H9 (cell line): ENCODE data around the gene ZNF407. TPM values are rescaled to one million over a fixed set of nuclear protein-coding genes. Genes with fewer than 3 reads are reported as not detected.
A peak's percentile ranks its signal among the peaks of the same experiment; 100 is the strongest.

ENCODE experiments used
- DNase-seq: peaks from one replicate; pipeline ENCODE4 v3.0.0-alpha.2; 2017
- H2AFZ ChIP-seq: one replicate; pipeline ENCODE4 v1.6.1; 2013; ENCODE audit warnings: mild to moderate bottlenecking, low read length, control low read depth, moderate library complexity
- H2AK5ac ChIP-seq: 2 replicates; pipeline ENCODE4 v1.6.1; 2013; ENCODE audit warnings: low read length, control low read depth, mixed read lengths; ENCODE audit not compliant: insufficient read length
- H2BK120ac ChIP-seq: one replicate; pipeline ENCODE4 v1.6.1; 2013; ENCODE audit warnings: low read depth, mild to moderate bottlenecking, low read length, control low read depth, inconsistent platforms; ENCODE audit not compliant: poor library complexity, severe bottlenecking
- H2BK12ac ChIP-seq: 2 replicates; pipeline ENCODE4 v1.6.1; 2013; ENCODE audit warnings: low read length, control low read depth, mixed read lengths, low read depth; ENCODE audit not compliant: insufficient read length
- H2BK15ac ChIP-seq: 2 replicates; pipeline ENCODE4 v1.6.1; 2013; ENCODE audit warnings: low read depth, low read length, control low read depth
- H2BK20ac ChIP-seq: one replicate; pipeline ENCODE4 v1.6.1; 2013; ENCODE audit warnings: low read depth, mild to moderate bottlenecking, low read length, control low read depth, inconsistent platforms; ENCODE audit not compliant: poor library complexity, severe bottlenecking
- H2BK5ac ChIP-seq: 2 replicates; pipeline ENCODE4 v1.6.1; 2013; ENCODE audit warnings: low read length, control low read depth, mixed read lengths; ENCODE audit not compliant: insufficient read length
- H3K14ac ChIP-seq: 2 replicates; pipeline ENCODE4 v1.6.1; 2013; ENCODE audit warnings: low read length, control low read depth; ENCODE audit not compliant: insufficient read depth
- H3K18ac ChIP-seq: 2 replicates; pipeline ENCODE4 v1.6.1; 2013; ENCODE audit warnings: low read depth, mild to moderate bottlenecking, mixed read lengths, low read length, control low read depth; ENCODE audit not compliant: insufficient read length
- H3K23ac ChIP-seq: 2 replicates; pipeline ENCODE4 v1.6.1; 2013; ENCODE audit warnings: low read length, control low read depth, mixed read lengths, low read depth; ENCODE audit not compliant: insufficient read length
- H3K23me2 ChIP-seq: 2 replicates; pipeline ENCODE4 v1.6.1; 2013; ENCODE audit warnings: low read depth, mild to moderate bottlenecking, mixed read lengths, low read length, control low read depth; ENCODE audit not compliant: insufficient read length, poor library complexity, severe bottlenecking
- H3K27ac ChIP-seq: 2 replicates; pipeline ENCODE4 v1.5.1; 2013; ENCODE audit warnings: low read length, control low read depth, mixed read lengths, low read depth; ENCODE audit not compliant: insufficient read length
- H3K27me3 ChIP-seq: 2 replicates; pipeline ENCODE4 v1.6.1; 2013; ENCODE audit warnings: low read length, control low read depth, inconsistent platforms; ENCODE audit not compliant: insufficient read depth
- H3K4ac ChIP-seq: 2 replicates; pipeline ENCODE4 v1.6.1; 2013; ENCODE audit warnings: low read depth, mild to moderate bottlenecking, control low read depth, inconsistent platforms, low read length, moderate library complexity
- H3K4me1 ChIP-seq: 2 replicates; pipeline ENCODE4 v1.6.1; 2013; ENCODE audit warnings: low read length, control low read depth, inconsistent platforms; ENCODE audit not compliant: insufficient read depth
- H3K4me2 ChIP-seq: 2 replicates; pipeline ENCODE4 v1.6.1; 2013; ENCODE audit warnings: low read length, control low read depth, mixed read lengths; ENCODE audit not compliant: insufficient read length, insufficient read depth
- H3K56ac ChIP-seq: 2 replicates; pipeline ENCODE4 v1.6.1; 2013; ENCODE audit warnings: low read depth, mild to moderate bottlenecking, mixed read lengths, low read length, control low read depth; ENCODE audit not compliant: insufficient read length
- H3K79me1 ChIP-seq: 2 replicates; pipeline ENCODE4 v1.6.1; 2013; ENCODE audit warnings: low read depth, mild to moderate bottlenecking, moderate library complexity, low read length, control low read depth, inconsistent platforms; ENCODE audit not compliant: insufficient read depth, poor library complexity, severe bottlenecking
- H3K79me2 ChIP-seq: 2 replicates; pipeline ENCODE4 v1.6.1; 2013; ENCODE audit warnings: low read length, control low read depth, inconsistent platforms; ENCODE audit not compliant: insufficient read depth
- H3K9ac ChIP-seq: 2 replicates; pipeline ENCODE4 v1.6.1; 2013; ENCODE audit warnings: low read length, control low read depth, mixed read lengths; ENCODE audit not compliant: insufficient read length; ENCODE audit errors: extremely low read depth
- H3K9me3 ChIP-seq: one replicate; pipeline ENCODE4 v1.6.1; 2013; ENCODE audit warnings: low read depth, low read length, inconsistent platforms; ENCODE audit not compliant: control insufficient read depth
- H3T11ph ChIP-seq: one replicate; pipeline ENCODE4 v1.6.1; 2013; ENCODE audit warnings: mild to moderate bottlenecking, low read length, control low read depth, inconsistent platforms
- H4K20me1 ChIP-seq: one replicate; pipeline ENCODE4 v1.6.1; 2013; ENCODE audit not compliant: control insufficient read depth, insufficient read length, insufficient read depth
- H4K5ac ChIP-seq: 2 replicates; pipeline ENCODE4 v1.6.1; 2013; ENCODE audit warnings: low read depth, mild to moderate bottlenecking, mixed read lengths, low read length, control low read depth; ENCODE audit not compliant: insufficient read length
- H4K8ac ChIP-seq: replicated peaks from 2 replicates; pipeline ENCODE4 v1.6.1; 2013; ENCODE audit warnings: low read length, control low read depth, mixed read lengths, low read depth; ENCODE audit not compliant: insufficient read length
- H4K91ac ChIP-seq: 2 replicates; pipeline ENCODE4 v1.6.1; 2013; ENCODE audit warnings: low read depth, mild to moderate bottlenecking, moderate library complexity, mixed read lengths, low read length, control low read depth; ENCODE audit not compliant: insufficient read length
- H3K27ac Mint-ChIP-seq, 3 experiments: 2 replicates in 2 of 3; 3 replicates in 1 of 3; pipeline ENCODE4 v1.8.0; 2020 to 2021; ENCODE audit warnings: mixed read lengths in 3 of 3, mild to moderate bottlenecking in 1 of 3, moderate library complexity in 1 of 3
- H3K27me3 Mint-ChIP-seq: 2 replicates; pipeline ENCODE4 v1.8.0; 2021; ENCODE audit warnings: low read depth, mild to moderate bottlenecking, moderate library complexity, mixed read lengths
- H3K36me3 Mint-ChIP-seq, 3 experiments: 2 replicates in 2 of 3; 3 replicates in 1 of 3; pipeline ENCODE4 v1.8.0; 2020 to 2021; ENCODE audit warnings: low read depth in 3 of 3, mixed read lengths in 3 of 3; ENCODE audit not compliant: insufficient read depth in 1 of 3
- H3K4me1 Mint-ChIP-seq, 2 experiments: 2 replicates each; pipeline ENCODE4 v1.8.0; 2020; ENCODE audit warnings: mixed read lengths in 2 of 2
- H3K4me3 Mint-ChIP-seq, 2 experiments: 2 replicates in 1 of 2; 3 replicates in 1 of 2; pipeline ENCODE4 v1.8.0; 2020 to 2021; ENCODE audit warnings: mild to moderate bottlenecking in 2 of 2, mixed read lengths in 2 of 2, moderate library complexity in 1 of 2
- H3K9me3 Mint-ChIP-seq, 2 experiments: 2 replicates in 1 of 2; 3 replicates in 1 of 2; pipeline ENCODE4 v1.8.0; 2020; ENCODE audit warnings: mild to moderate bottlenecking in 2 of 2, mixed read lengths in 2 of 2, moderate library complexity in 1 of 2
- WGBS: extraction: QIAGEN DNeasy Blood & Tissue Kit; methylation state at CpG from one replicate; pipeline ENCODE4 v1.1.7; 2013; ENCODE audit warnings: missing lambda C conversion rate, low lambda C conversion rate, mixed read lengths; ENCODE audit not compliant: insufficient read length; ENCODE audit errors: extremely low coverage; 5-methylcytosine and 5-hydroxymethylcytosine counted together
- total RNA-seq: library from RNA; stranded (reverse); gene quantifications from 2 replicates; pipeline ENCODE4 v1.2.1, GENCODE V29; 2021
- TF ChIP-seq, protein P1 (sequence below): fragments of 200-600 bp; sonication (generic); conservative IDR thresholded peaks from 3 replicates; pipeline ENCODE4 v1.8.0; 2021; ENCODE audit warnings: antibody characterized with exemption, mild to moderate bottlenecking

The ZNF407 gene
- total RNA-seq, 1 experiment from 2014 or later: 8.7 TPM

GRCh38 chr18:75073654-75074053 lies 476.0 kb downstream of the ZNF407 start:
- H3K27me3 Mint-ChIP-seq: no peaks in the 10 kb centered on the region; the same call in 1 of the 2 replicates
- Histone ChIP-seq H3T11ph (no peak overlapping the region), H3K23me2 (no peaks in the 10 kb centered on the region), H3K14ac (no peak overlapping the region), H2AFZ (no peak overlapping the region), H4K8ac (no peak overlapping the region), H2BK15ac (no peak overlapping the region), H3K18ac (no peak overlapping the region), H3K79me2 (no peaks in the 10 kb centered on the region), H3K4ac (no peak overlapping the region), H3K23ac (no peak overlapping the region), H2BK120ac (no peak overlapping the region), H3K9ac (no peak overlapping the region), H3K56ac (no peak overlapping the region), H2BK20ac (no peak overlapping the region), H3K27me3 (no peaks in the 10 kb centered on the region), H3K27ac (no peak overlapping the region), H2AK5ac (no peak overlapping the region), H3K79me1 (no peaks in the 10 kb centered on the region), H2BK12ac (no peak overlapping the region), H3K4me2 (no peak overlapping the region), H3K4me1 (no peaks in the 10 kb centered on the region), H3K9me3 (no peaks in the 10 kb centered on the region), H4K20me1 (no peaks in the 10 kb centered on the region), H4K91ac (no peak overlapping the region), H2BK5ac (no peak overlapping the region), H4K5ac (no peak overlapping the region)
- peaks cover 0 to 6% (median 0%) of the 10 kb centered on the region in 3 experiments; a peak in 3 of 7 replicates for H3K36me3 Mint-ChIP-seq
- WGBS: no CpG with 5 or more reads among the region's 9 CpGs
- no peak for DNase-seq
- TF ChIP-seq, protein P1, sequence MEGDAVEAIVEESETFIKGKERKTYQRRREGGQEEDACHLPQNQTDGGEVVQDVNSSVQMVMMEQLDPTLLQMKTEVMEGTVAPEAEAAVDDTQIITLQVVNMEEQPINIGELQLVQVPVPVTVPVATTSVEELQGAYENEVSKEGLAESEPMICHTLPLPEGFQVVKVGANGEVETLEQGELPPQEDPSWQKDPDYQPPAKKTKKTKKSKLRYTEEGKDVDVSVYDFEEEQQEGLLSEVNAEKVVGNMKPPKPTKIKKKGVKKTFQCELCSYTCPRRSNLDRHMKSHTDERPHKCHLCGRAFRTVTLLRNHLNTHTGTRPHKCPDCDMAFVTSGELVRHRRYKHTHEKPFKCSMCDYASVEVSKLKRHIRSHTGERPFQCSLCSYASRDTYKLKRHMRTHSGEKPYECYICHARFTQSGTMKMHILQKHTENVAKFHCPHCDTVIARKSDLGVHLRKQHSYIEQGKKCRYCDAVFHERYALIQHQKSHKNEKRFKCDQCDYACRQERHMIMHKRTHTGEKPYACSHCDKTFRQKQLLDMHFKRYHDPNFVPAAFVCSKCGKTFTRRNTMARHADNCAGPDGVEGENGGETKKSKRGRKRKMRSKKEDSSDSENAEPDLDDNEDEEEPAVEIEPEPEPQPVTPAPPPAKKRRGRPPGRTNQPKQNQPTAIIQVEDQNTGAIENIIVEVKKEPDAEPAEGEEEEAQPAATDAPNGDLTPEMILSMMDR: no peak
- H3K9me3 Mint-ChIP-seq: peaks cover 8 to 17% of the 10 kb centered on the region in 2 experiments; a peak in 3 of 5 replicates
- peaks cover 0 to 5% of the 10 kb centered on the region in 2 experiments; a peak in 1 of 4 replicates for H3K4me1 Mint-ChIP-seq
- H3K4me3 Mint-ChIP-seq: no peak overlapping the region; a peak in 1 of 5 replicates
- peak overlapping the region in 1 of 3 experiments; percentile 85; a peak in 2 of 7 replicates for H3K27ac Mint-ChIP-seq
